Caco-2 (cell line): ENCODE measurements around the gene SMYD3. TPM values are rescaled to one million over a fixed set of nuclear protein-coding genes. Genes with fewer than 3 reads are reported as not detected.

Source experiments
- BruUV-seq: library from RNA; stranded (reverse); fragments of 400-500 nt; replicated peaks from 2 replicates; lab custom pipeline; 2021; lab: Mats Ljungman, UMichigan
- CTCF ChIA-PET: fragments of 300-600 bp; sonication (Branson Sonifier 250); formaldehyde crosslinking; loops from one replicate; lab custom pipeline; 2022; ENCODE audit warnings: antibody characterized with exemption; lab: Charles Lee
- POLR2A ChIA-PET: fragments of 300-600 bp; sonication (Branson Sonifier 250); formaldehyde crosslinking; loops from one replicate; lab custom pipeline; 2022; ENCODE audit warnings: antibody characterized with exemption; lab: Charles Lee
- DNase-seq, 2 experiments: peaks; one replicate each; pipeline versions ENCODE4 v3.0.0 to v3.0.0-alpha.2; 2020 to 2022
- H3K27me3 ChIP-seq: replicated peaks from 2 replicates; pipeline ENCODE4 v1.6.0; 2011; ENCODE audit warnings: low read length; ENCODE audit not compliant: control insufficient read depth, insufficient read depth
- H3K36me3 ChIP-seq: 2 replicates; pipeline ENCODE4 v1.5.1; 2011; ENCODE audit warnings: low read length; ENCODE audit not compliant: control insufficient read depth, insufficient read depth
- H3K4me1 ChIP-seq: fragments of 250-450 bp; sonication (Bioruptor Pico); 2 replicates; pipeline ENCODE4 v1.5.1; 2020; ENCODE audit warnings: mild to moderate bottlenecking
- H3K4me3 ChIP-seq: 2 replicates; pipeline ENCODE4 v1.5.1; 2011; ENCODE audit warnings: low read depth, mild to moderate bottlenecking, control low read depth, low read length
- H3K9me3 ChIP-seq: fragments of 250-450 bp; sonication (Bioruptor Pico); 2 replicates; pipeline ENCODE4 v1.5.1; 2020; ENCODE audit warnings: mild to moderate bottlenecking, moderate library complexity
- H3K27ac Mint-ChIP-seq: one replicate; pipeline ENCODE4 v1.8.0; 2022; ENCODE audit warnings: mixed read lengths; ENCODE audit not compliant: unreplicated experiment
- H3K27me3 Mint-ChIP-seq: one replicate; pipeline ENCODE4 v1.8.0; 2022; ENCODE audit warnings: mixed read lengths; ENCODE audit not compliant: insufficient read depth, unreplicated experiment
- H3K36me3 Mint-ChIP-seq: one replicate; pipeline ENCODE4 v1.8.0; 2022; ENCODE audit warnings: mild to moderate bottlenecking, mixed read lengths; ENCODE audit not compliant: insufficient read depth, unreplicated experiment
- H3K4me1 Mint-ChIP-seq: one replicate; pipeline ENCODE4 v1.8.0; 2022; ENCODE audit warnings: low read depth, mixed read lengths; ENCODE audit not compliant: unreplicated experiment
- H3K4me3 Mint-ChIP-seq: one replicate; pipeline ENCODE4 v1.8.0; 2022; ENCODE audit warnings: mild to moderate bottlenecking, moderate library complexity, mixed read lengths; ENCODE audit not compliant: unreplicated experiment
- H3K9me3 Mint-ChIP-seq: one replicate; pipeline ENCODE4 v1.8.0; 2022; ENCODE audit warnings: mixed read lengths; ENCODE audit not compliant: unreplicated experiment
- intact Hi-C: fragments of 100-400 bp; cut with micrococcal nuclease; formaldehyde crosslinking; loops from one replicate; pipeline ENCODE4 v1.10.0; 2022; ENCODE audit not compliant: unreplicated experiment
- total RNA-seq: library from RNA; stranded (reverse); gene quantifications from 2 replicates; pipeline ENCODE4 v1.2.3, GENCODE V29; 2022
- TF ChIP-seq, protein P1 (sequence below), 2 experiments: fragments of 200-600 bp in 1 of 2; IDR thresholded peaks; 1 replicate in 1 of 2; 2 replicates in 1 of 2; pipeline versions ENCODE4 v1.5.1 to v1.8.0; 2011 to 2022; ENCODE audit warnings: antibody characterized with exemption in 1 of 2, control low read depth in 1 of 2, inconsistent platforms in 1 of 2, low read depth in 1 of 2, low read length in 1 of 2, mild to moderate bottlenecking in 1 of 2, moderate library complexity in 1 of 2; ENCODE audit not compliant: insufficient read depth in 1 of 2, severe bottlenecking in 1 of 2, unreplicated experiment in 1 of 2

The SMYD3 gene
- total RNA-seq, 1 experiment from 2014 or later = 33.0 TPM

DNA sequence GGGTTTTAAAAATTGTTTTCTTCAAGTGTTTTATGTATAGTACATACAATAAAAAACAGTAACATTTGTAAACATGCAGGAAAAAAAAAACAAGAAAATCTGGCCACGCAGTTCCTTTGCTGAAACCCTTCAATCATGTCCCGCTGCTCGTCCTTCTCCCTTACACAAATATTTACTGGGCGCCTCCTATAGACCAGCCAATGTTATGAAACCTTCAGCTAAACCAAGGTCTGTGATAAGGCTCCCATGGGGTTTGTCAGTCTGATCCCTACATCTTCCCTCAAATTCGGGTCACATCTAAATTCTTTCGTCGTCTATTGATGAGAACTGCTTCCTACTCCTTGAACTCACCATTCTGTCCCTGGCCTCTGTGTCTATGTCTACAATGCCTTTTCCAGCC lies 583.9 kb downstream of the SMYD3 start:
- DNase-seq = no peak
- POLR2A ChIA-PET = no interaction called here
- no TSS peak for BruUV-seq
- H3K4me1 ChIP-seq = no peaks in the 10 kb centered on the region
- Mint-ChIP-seq H3K27me3 (no peaks in the 10 kb centered on the region), H3K4me1 (no peaks in the 10 kb centered on the region), H3K27ac (no peak overlapping the region), H3K9me3 (no peaks in the 10 kb centered on the region), H3K4me3 (no peak overlapping the region), H3K36me3 (no peaks in the 10 kb centered on the region)
- no peaks in the 10 kb centered on the region for H3K36me3 ChIP-seq
- no peaks in the 10 kb centered on the region for H3K9me3 ChIP-seq
- intact Hi-C loops = no loop called here
- no peak overlapping the region for H3K4me3 ChIP-seq
- TF ChIP-seq, protein P1, sequence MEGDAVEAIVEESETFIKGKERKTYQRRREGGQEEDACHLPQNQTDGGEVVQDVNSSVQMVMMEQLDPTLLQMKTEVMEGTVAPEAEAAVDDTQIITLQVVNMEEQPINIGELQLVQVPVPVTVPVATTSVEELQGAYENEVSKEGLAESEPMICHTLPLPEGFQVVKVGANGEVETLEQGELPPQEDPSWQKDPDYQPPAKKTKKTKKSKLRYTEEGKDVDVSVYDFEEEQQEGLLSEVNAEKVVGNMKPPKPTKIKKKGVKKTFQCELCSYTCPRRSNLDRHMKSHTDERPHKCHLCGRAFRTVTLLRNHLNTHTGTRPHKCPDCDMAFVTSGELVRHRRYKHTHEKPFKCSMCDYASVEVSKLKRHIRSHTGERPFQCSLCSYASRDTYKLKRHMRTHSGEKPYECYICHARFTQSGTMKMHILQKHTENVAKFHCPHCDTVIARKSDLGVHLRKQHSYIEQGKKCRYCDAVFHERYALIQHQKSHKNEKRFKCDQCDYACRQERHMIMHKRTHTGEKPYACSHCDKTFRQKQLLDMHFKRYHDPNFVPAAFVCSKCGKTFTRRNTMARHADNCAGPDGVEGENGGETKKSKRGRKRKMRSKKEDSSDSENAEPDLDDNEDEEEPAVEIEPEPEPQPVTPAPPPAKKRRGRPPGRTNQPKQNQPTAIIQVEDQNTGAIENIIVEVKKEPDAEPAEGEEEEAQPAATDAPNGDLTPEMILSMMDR (IDR thresholded peaks at IDR 0.05; ENCODE audit: insufficient read depth in 1 of 2, low read depth in 1 of 2, low read length in 1 of 2, severe bottlenecking in 1 of 2, unreplicated experiment in 1 of 2) = peak in 1 of 2 experiments; percentile 2
- H3K27me3 ChIP-seq = no peaks in the 10 kb centered on the region
- CTCF ChIA-PET = no interaction called here

- POLR2A ChIA-PET = no interaction called here
- Histone ChIP-seq H3K4me3 (no peak overlapping the region), H3K4me1 (no peaks in the 10 kb centered on the region), H3K36me3 (no peaks in the 10 kb centered on the region), H3K27me3 (no peaks in the 10 kb centered on the region), H3K9me3 (no peaks in the 10 kb centered on the region)
- intact Hi-C loops = no loop called here
- DNase-seq = no peak
- Mint-ChIP-seq H3K9me3 (no peaks in the 10 kb centered on the region), H3K36me3 (no peaks in the 10 kb centered on the region), H3K27ac (no peak overlapping the region), H3K4me1 (no peaks in the 10 kb centered on the region), H3K27me3 (no peaks in the 10 kb centered on the region), H3K4me3 (no peak overlapping the region)
- BruUV-seq = no TSS peak
- CTCF ChIA-PET = no interaction called here
- TF ChIP-seq, protein P1 (IDR thresholded peaks at IDR 0.05; ENCODE audit: insufficient read depth in 1 of 2, low read depth in 1 of 2, low read length in 1 of 2, severe bottlenecking in 1 of 2, unreplicated experiment in 1 of 2) = no peak
These were observed 585.7 kb downstream of the SMYD3 start for GRCh38 chr1:245921417-245921816.

DNA sequence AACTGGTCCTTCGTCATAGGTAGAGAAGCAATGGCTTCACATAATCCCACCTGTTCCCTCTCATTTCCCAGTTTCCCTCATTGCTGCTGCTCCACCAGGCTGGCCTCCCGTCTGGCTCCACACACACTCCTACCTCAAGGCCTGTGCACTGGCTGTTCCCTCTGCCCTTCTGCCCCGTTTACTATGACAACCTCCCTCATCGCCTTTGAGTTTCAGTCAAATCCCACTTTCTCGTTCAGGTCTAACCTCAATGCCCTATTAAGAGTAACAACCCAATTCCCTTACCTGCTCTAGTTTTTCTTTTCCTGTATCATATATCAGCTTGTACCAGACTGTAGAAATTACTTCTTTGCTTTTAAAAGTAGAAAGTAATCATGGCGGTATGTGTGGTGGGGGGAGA lies 589.7 kb downstream of the SMYD3 start:
- no peaks in the 10 kb centered on the region for H3K4me1 Mint-ChIP-seq
- H3K27me3 Mint-ChIP-seq = no peaks in the 10 kb centered on the region
- BruUV-seq = no TSS peak
- Histone ChIP-seq H3K4me3 (no peak overlapping the region), H3K27me3 (no peaks in the 10 kb centered on the region), H3K36me3 (no peaks in the 10 kb centered on the region), H3K4me1 (no peaks in the 10 kb centered on the region), H3K9me3 (no peaks in the 10 kb centered on the region)
- no peak for DNase-seq
- H3K9me3 Mint-ChIP-seq = no peaks in the 10 kb centered on the region
- POLR2A ChIA-PET = no interaction called here
- intact Hi-C loops = no loop called here
- no peak overlapping the region for H3K27ac Mint-ChIP-seq
- no peaks in the 10 kb centered on the region for H3K36me3 Mint-ChIP-seq
- CTCF ChIA-PET = no interaction called here
- TF ChIP-seq, protein P1 (IDR thresholded peaks at IDR 0.05; ENCODE audit: insufficient read depth in 1 of 2, low read depth in 1 of 2, low read length in 1 of 2, severe bottlenecking in 1 of 2, unreplicated experiment in 1 of 2) = no peak
- no peak overlapping the region for H3K4me3 Mint-ChIP-seq
